Measurements from ENCODE around the gene ABCG1.

The ABCG1 gene

GRCh38 chr21:42261829-42262200 lies 42.9 kb downstream of the ABCG1 start:
- H3K9me3 ChIP-seq (replicated peaks; ENCODE audit: insufficient read depth, low read length): no peaks in the 10 kb centered on the region
- TF ChIP-seq EZH2 (optimal IDR thresholded peaks at IDR 0.05; ENCODE audit: low read depth, low read length): no peak
- TF ChIP-seq CTCF (IDR thresholded peaks at IDR 0.05; ENCODE audit: low read length): no peak
- no peak for TF ChIP-seq EZH2phosphoT487 (IDR thresholded peaks at IDR 0.05; ENCODE audit: low read length)
- no peaks in the 10 kb centered on the region for H4K20me1 ChIP-seq (ENCODE audit: insufficient read depth, low read length)
- H3K27ac ChIP-seq (ENCODE audit: low read length): no peak overlapping the region
- no peak overlapping the region for H2AFZ ChIP-seq (ENCODE audit: low read length)
- H3K9me2 ChIP-seq (replicated peaks; ENCODE audit: insufficient read depth, low read length): no peaks in the 10 kb centered on the region
- no peak overlapping the region for H3K4me2 ChIP-seq (ENCODE audit: low read depth, low read length)
- DNase-seq: no peak
- H3K4me1 ChIP-seq (ENCODE audit: low read length): no peaks in the 10 kb centered on the region
- H3K36me3 ChIP-seq (replicated peaks; ENCODE audit: insufficient read depth, low read length): no peaks in the 10 kb centered on the region
- H3K4me3 ChIP-seq (ENCODE audit: low read length): no peak overlapping the region
- H3K27me3 ChIP-seq (replicated peaks; ENCODE audit: insufficient read depth, low read length): peaks cover 72% of the 10 kb centered on the region
- H3K79me2 ChIP-seq (ENCODE audit: low read length): no peaks in the 10 kb centered on the region
- H3F3A ChIP-seq (ENCODE audit: insufficient read depth, low read length): no peaks in the 10 kb centered on the region
- no peak overlapping the region for H3K9ac ChIP-seq (ENCODE audit: low read length)

- Histone ChIP-seq H3K27ac (ENCODE audit: low read length) (no peak overlapping the region), H3K4me2 (ENCODE audit: low read depth, low read length) (no peak overlapping the region), H3K4me1 (ENCODE audit: low read length) (no peaks in the 10 kb centered on the region), H3K27me3 (replicated peaks; ENCODE audit: insufficient read depth, low read length) (peaks cover 67% of the 10 kb centered on the region), H3K9me2 (replicated peaks; ENCODE audit: insufficient read depth, low read length) (no peaks in the 10 kb centered on the region), H3K4me3 (ENCODE audit: low read length) (no peak overlapping the region), H3K79me2 (ENCODE audit: low read length) (no peaks in the 10 kb centered on the region), H3K36me3 (replicated peaks; ENCODE audit: insufficient read depth, low read length) (no peaks in the 10 kb centered on the region), H3F3A (ENCODE audit: insufficient read depth, low read length) (no peaks in the 10 kb centered on the region), H3K9me3 (replicated peaks; ENCODE audit: insufficient read depth, low read length) (no peaks in the 10 kb centered on the region), H4K20me1 (ENCODE audit: insufficient read depth, low read length) (no peaks in the 10 kb centered on the region), H3K9ac (ENCODE audit: low read length) (no peak overlapping the region), H2AFZ (ENCODE audit: low read length) (no peak overlapping the region)
- DNase-seq: no peak
- TF ChIP-seq EZH2phosphoT487 (IDR thresholded peaks at IDR 0.05; ENCODE audit: low read length): no peak
These were observed 43.9 kb downstream of the ABCG1 start for GRCh38 chr21:42262831-42263231.

- peaks cover 75% of the 10 kb centered on the region for H3K27me3 ChIP-seq (replicated peaks; ENCODE audit: insufficient read depth, low read length)
- no peaks in the 10 kb centered on the region for H3K79me2 ChIP-seq (ENCODE audit: low read length)
- H3K4me1 ChIP-seq (ENCODE audit: low read length): no peaks in the 10 kb centered on the region
- H3K9me2 ChIP-seq (replicated peaks; ENCODE audit: insufficient read depth, low read length): no peaks in the 10 kb centered on the region
- no peak for TF ChIP-seq CTCF (IDR thresholded peaks at IDR 0.05; ENCODE audit: low read length)
- no peak for TF ChIP-seq EZH2 (optimal IDR thresholded peaks at IDR 0.05; ENCODE audit: low read depth, low read length)
- no peak for TF ChIP-seq EZH2phosphoT487 (IDR thresholded peaks at IDR 0.05; ENCODE audit: low read length)
- no peak overlapping the region for H3K4me2 ChIP-seq (ENCODE audit: low read depth, low read length)
- H3K4me3 ChIP-seq (ENCODE audit: low read length): no peak overlapping the region
- no peak overlapping the region for H3K27ac ChIP-seq (ENCODE audit: low read length)
- DNase-seq: no peak
- H3F3A ChIP-seq (ENCODE audit: insufficient read depth, low read length): no peaks in the 10 kb centered on the region
- H2AFZ ChIP-seq (ENCODE audit: low read length): no peak overlapping the region
- H3K9ac ChIP-seq (ENCODE audit: low read length): no peak overlapping the region
- H3K36me3 ChIP-seq (replicated peaks; ENCODE audit: insufficient read depth, low read length): no peaks in the 10 kb centered on the region
- H4K20me1 ChIP-seq (ENCODE audit: insufficient read depth, low read length): no peaks in the 10 kb centered on the region
- no peaks in the 10 kb centered on the region for H3K9me3 ChIP-seq (replicated peaks; ENCODE audit: insufficient read depth, low read length)
These were observed 44.7 kb downstream of the ABCG1 start for GRCh38 chr21:42263591-42264131.

GRCh38 chr21:42264245-42265195 lies 45.6 kb downstream of the ABCG1 start:
- H3K9ac ChIP-seq (ENCODE audit: low read length): no peak overlapping the region
- no peaks in the 10 kb centered on the region for H3K4me1 ChIP-seq (ENCODE audit: low read length)
- H3K4me3 ChIP-seq (ENCODE audit: low read length): no peak overlapping the region
- no peak overlapping the region for H3K4me2 ChIP-seq (ENCODE audit: low read depth, low read length)
- H3K27ac ChIP-seq (ENCODE audit: low read length): no peak overlapping the region
- no peaks in the 10 kb centered on the region for H3F3A ChIP-seq (ENCODE audit: insufficient read depth, low read length)
- no peak for TF ChIP-seq EZH2phosphoT487 (IDR thresholded peaks at IDR 0.05; ENCODE audit: low read length)
- TF ChIP-seq EZH2 (optimal IDR thresholded peaks at IDR 0.05; ENCODE audit: low read depth, low read length): no peak
- H3K36me3 ChIP-seq (replicated peaks; ENCODE audit: insufficient read depth, low read length): no peaks in the 10 kb centered on the region
- no peaks in the 10 kb centered on the region for H3K79me2 ChIP-seq (ENCODE audit: low read length)
- no peaks in the 10 kb centered on the region for H3K9me3 ChIP-seq (replicated peaks; ENCODE audit: insufficient read depth, low read length)
- no peaks in the 10 kb centered on the region for H4K20me1 ChIP-seq (ENCODE audit: insufficient read depth, low read length)
- H3K27me3 ChIP-seq (replicated peaks; ENCODE audit: insufficient read depth, low read length): peaks cover 84% of the 10 kb centered on the region
- DNase-seq: no peak
- no peak overlapping the region for H2AFZ ChIP-seq (ENCODE audit: low read length)
- no peaks in the 10 kb centered on the region for H3K9me2 ChIP-seq (replicated peaks; ENCODE audit: insufficient read depth, low read length)
